Transverse colon (tissue), 4 donors: ENCODE data around the gene ARHGAP8.

Experiments
- CTCF ChIP-seq, 5 experiments: fragments of 200-600 bp in 3 of 5; fragments of 450-650 bp in 2 of 5; sonication (generic) in 3 of 5; IDR thresholded peaks; 1 replicate in 2 of 5; 2 replicates in 3 of 5; pipeline ENCODE4 v1.5.1; 2016 to 2017; ENCODE audit warnings: antibody characterized with exemption in 5 of 5, inconsistent platforms in 3 of 5, mild to moderate bottlenecking in 2 of 5, moderate library complexity in 1 of 5
- EP300 ChIP-seq: sonication (generic); formaldehyde crosslinking; IDR thresholded peaks from one replicate; pipeline ENCODE4 v1.6.1; 2017; ENCODE audit warnings: antibody characterized with exemption, low read depth
- POLR2AphosphoS5 ChIP-seq, 3 donors: sonication (generic); formaldehyde crosslinking; IDR thresholded peaks; one replicate each; pipeline ENCODE4 v1.6.1; 2016; ENCODE audit warnings: antibody characterized with exemption in 3 of 3

GRCh38 chr22:44764373-44764772, 12.0 kb downstream of the ARHGAP8 start:
- TF ChIP-seq CTCF (IDR thresholded peaks at IDR 0.05) (no peak), EP300 (no peak), POLR2AphosphoS5 (IDR thresholded peaks at IDR 0.05) (no peak)
